Stimulated activated CD4-positive, alpha-beta T cell treated with anti-CD3 and anti-CD28 coated beads, Interleukin-2, amount 100 ng/mL, for 48 hours (primary cell): ENCODE data around the gene DNM3.
A peak's percentile ranks its signal among the peaks of the same experiment; 100 is the strongest.
"Not testable (repeated sequence)": the region's sequence is repeated elsewhere in the genome, so short reads cannot be mapped to it uniquely, and the experiment has no call there.

ENCODE experiments used
- DNase-seq, 2 donors: peaks; one replicate each; pipeline ENCODE4 v3.0.0-alpha.2; 2020

DNM3 gene

GRCh38 chr1:172051898-172052297 is 210.6 kb downstream of the DNM3 start:
- no peak for DNase-seq

DNA sequence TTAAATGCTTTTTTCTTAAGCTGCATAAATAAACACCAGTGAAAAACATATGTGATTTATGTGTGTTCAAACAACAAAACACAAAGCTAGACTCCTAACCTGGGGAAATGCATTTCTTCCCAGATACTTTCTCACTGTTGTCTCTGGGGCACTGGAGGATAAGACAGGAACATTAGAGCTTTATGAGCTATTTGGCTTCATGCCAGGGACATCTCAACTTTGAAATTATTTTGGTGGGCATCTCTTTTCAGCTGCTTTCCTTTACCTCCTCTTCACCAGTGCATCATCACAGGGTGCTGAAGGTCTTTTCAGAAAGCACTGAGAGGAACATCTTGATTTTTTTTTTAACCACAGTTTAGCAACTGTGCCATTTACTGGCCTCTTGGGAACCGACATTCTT is 212.9 kb downstream of the DNM3 start:
- no peak for DNase-seq

- DNase-seq, result not testable (repeated sequence)
These were observed 214.6 kb downstream of the DNM3 start for GRCh38 chr1:172055816-172056419.

DNA sequence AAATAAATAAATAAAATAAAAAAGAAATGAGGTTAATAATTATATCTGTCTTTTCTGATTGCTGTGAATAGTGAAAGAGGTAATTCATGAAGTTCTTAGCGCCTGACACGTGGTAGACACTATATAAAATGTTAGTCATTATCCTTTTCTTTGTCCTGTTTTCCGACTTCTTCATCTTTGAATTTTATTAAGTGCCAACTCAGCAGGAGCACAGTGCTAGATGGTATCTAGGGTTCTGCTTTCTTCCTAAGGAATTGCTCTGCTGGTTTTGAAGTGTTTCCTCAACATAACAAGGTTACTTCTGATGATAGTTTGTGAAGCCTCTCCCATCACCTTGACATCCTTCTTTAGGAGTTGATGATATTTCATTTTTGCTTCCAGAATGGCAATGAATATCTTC is 227.0 kb downstream of the DNM3 start:
- no peak for DNase-seq

GRCh38 chr1:172069051-172069450 is 227.8 kb downstream of the DNM3 start:
- no peak for DNase-seq

- no peak for DNase-seq
These were observed 228.2 kb downstream of the DNM3 start for GRCh38 chr1:172069534-172069933.

GRCh38 chr1:172070055-172070454 is 228.8 kb downstream of the DNM3 start:
- DNase-seq, result no peak

- DNase-seq, result no peak
These were observed 230.4 kb downstream of the DNM3 start for GRCh38 chr1:172071746-172072145.

DNA sequence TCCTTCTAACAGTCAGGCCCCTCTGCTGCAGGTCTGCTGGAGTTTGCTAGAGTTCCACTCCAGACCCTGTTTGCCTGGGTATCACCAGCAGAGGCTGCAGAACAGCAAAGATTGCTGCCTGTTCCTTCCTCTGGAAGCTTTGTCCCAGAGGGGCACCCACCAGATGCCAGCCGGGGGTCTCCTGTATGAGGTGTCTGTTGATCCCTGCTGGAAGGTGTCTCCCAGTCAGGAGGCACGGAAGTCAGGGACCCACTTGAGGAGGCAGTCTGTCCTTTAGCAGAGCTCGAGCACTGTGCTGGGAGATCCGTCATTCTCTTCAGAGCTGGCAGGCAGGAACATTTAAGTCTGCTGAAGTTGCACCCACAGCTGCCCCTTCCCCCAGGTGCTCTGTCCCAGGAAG is 238.6 kb downstream of the DNM3 start:
- DNase-seq, result not testable (repeated sequence)

DNA sequence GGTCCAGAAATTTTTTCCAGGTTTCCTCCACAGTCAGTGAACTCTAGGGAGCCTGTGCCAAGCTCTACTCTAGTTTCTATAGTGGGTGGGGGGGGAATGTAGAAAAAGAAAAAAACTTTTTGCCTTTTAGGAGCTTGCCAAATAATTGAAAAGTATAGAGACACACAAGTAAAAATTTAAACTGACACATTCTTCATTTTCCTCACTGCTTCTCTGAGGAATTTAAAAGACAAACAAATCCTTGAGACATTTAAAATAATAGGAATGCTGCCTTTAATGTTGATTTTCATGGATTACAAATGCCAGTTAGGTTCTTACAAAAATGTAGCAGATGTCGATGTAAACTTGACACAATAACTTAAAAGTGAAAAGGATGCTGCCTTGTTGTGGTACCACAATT is 241.9 kb downstream of the DNM3 start:
- no peak for DNase-seq

- no peak for DNase-seq
These were observed 243.6 kb downstream of the DNM3 start for GRCh38 chr1:172084876-172085275.

GRCh38 chr1:172085317-172085716 is 244.0 kb downstream of the DNM3 start:
- no peak for DNase-seq

GRCh38 chr1:172086137-172086536 is 244.8 kb downstream of the DNM3 start:
- no peak for DNase-seq

DNA sequence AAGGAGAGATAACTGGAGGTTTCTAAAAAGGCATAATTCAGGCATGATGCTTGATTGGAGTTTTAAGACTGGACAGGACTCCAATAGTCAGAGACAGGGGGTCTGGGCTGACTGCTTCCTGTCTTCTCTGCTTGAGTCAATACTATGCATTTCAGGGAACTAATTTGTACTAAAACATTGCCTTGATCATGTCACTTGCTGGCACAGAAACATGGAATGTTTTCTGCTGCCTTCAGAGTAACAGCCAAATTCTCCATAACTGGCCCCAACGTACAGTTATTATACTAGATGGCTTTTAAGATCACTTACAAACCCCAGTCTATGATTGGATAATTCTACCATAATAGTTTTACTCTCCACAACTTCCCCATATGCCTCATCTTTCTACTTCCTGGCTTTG is 247.0 kb downstream of the DNM3 start:
- no peak for DNase-seq

DNA sequence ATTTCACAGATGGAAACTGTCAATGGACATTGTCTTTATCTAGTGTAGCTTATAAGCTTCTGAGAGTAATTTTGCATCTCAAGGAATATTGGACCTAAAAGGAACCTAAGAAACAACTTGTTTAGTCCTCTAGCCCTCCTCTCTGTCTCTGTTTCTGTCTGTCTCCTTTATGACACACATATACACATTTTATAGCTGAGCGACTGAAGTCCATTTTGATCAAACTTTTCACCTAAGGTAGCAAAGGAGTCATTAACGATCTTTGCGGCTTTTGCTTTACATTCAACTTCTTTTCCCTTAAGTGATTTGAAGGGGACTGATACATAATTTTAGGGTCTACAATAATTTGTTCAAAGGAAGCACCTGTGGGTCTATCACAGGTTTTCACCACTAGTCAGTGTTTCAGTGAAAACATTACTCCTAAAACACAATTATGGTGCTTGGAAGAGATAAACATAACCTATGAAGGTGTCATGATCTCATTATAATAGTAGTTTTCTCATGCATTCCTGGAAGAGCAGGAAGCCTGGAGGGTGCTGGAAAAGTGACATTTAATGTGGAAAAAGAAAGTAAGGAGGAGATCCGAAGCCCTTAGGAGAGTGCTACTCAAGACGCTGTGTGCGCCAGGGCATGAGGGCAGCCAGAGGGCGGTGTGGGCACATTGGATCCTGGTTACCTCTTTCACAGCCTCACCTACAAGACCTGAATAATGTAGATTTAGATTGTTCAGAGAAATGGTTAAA is 248.6 kb downstream of the DNM3 start:
- peak; percentile 38 to 41 for DNase-seq

GRCh38 chr1:172090511-172090817 is 249.2 kb downstream of the DNM3 start:
- no peak for DNase-seq

DNA sequence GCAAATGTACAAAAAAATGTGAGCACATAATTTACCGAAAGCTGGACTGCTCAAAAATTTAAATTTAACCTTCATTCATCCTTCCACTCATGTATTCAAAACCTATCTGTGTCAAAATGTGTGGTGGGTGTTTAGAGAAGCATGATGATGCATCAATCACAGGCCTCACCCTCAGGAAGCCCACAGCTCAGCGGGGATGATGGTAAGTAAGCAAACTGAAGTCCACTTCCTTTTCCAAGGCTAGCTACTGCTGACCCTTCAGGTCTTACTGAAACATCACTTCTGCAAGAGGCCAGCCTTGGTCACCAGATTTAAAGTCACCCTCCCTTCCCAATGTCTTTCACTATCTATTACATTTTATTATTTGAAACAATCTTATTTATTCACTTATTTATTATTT is 254.5 kb downstream of the DNM3 start:
- no peak for DNase-seq

- DNase-seq, result no peak
These were observed 263.9 kb downstream of the DNM3 start for GRCh38 chr1:172105230-172105629.

GRCh38 chr1:172107316-172107975 is 266.1 kb downstream of the DNM3 start:
- no peak for DNase-seq

DNA sequence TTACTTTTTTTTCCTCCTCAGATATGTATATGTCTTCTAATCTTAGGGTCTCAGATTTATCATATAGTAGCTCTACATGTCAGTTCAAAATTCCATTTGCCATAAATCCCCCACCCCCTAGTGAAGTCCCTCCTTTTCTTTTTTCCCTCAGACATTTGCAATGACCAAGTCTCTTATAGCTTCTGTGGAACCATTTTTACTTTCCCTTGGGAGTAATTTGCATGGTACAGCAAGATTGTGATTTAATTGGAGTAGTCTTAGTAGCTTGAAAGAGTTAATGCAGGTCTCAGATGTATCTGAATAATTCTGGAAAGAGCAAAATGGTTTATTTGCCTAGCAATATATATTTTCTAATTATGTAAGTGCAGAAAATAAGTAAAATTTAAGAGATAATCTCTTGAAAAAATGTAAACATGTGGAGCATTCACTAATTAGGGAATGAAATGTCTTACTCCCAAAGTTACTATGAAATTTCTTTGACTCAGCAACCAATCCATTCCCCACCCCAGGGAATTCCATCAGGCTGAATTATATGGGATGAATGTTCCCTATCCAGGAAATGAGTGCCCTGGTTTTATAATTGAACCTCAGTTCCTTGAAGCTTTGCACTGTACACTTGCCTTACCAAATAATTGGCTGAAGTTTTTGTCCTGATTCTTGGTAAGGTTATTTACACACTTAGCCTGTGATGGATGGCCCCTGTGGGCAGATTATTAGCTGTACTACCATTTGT is 267.0 kb downstream of the DNM3 start:
- no peak for DNase-seq

DNA sequence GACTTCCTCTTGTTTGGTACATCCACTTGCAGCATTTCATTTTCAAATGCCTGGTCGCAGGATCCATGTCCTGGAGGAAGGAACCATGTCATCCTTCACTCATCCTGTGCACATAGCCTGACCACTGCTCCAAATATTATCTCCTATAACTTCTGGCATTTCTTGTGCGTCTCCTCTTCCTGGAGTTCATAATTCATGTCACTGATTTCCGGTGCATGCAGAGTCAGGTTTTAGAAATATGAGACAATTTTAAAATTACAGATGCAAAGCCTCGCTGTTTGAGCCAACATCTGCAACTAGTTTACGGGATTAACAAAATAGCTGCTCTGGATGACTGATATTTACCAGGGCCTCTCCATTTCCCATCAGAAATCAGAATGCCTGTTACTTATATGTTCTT is 268.1 kb downstream of the DNM3 start:
- DNase-seq, result no peak

DNA sequence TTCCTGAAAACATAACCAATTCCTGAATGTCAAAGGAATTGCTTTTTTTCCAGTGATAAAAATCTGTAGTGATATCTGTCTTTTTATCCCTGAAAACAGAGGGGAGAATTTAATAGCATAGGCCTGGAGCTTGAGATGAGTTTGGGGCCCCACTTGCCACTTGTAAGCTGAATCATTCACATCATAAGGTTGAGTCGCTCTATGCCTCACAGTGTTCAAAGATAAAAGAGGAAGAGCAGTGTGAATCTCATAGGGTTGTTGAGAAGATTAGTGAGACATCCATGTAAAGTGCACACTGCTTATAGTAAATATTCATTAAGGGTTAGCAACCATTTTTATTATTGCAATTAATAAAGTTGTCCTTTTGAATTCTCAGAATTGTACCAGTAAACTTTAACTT is 271.3 kb downstream of the DNM3 start:
- no peak for DNase-seq

DNA sequence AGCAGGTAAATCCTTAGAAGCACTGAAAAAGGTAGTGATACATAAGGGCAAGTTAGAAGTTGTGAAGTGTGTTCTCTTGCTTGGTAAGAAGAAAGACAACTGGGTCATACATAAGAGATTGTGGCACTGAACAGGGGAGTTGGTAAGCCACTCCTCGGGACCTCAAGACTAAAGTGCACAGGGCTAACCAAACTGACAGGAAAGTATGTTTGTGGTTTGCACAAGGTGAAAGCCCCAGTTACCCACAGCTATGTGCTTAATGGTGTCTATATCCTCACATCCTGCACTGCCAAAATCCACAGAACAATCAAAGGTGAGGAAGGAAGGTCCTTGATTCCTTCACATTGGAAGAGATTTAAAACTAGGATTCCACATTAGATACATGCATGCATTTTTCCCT is 276.5 kb downstream of the DNM3 start:
- no peak for DNase-seq

GRCh38 chr1:172118618-172119017 is 277.3 kb downstream of the DNM3 start:
- no peak for DNase-seq
